Lung (tissue), 12 donors: ENCODE data around the gene ZNF445. TPM values are rescaled to one million over a fixed set of nuclear protein-coding genes. Genes with fewer than 3 reads are reported as not detected.

ENCODE experiments used
- ATAC-seq: fragments of 200-7000 bp; cut with Tn5 transposase; one replicate; pipeline ENCODE4 v1.9.1; 2020; ENCODE audit warnings: moderate number of reproducible peaks; ENCODE audit not compliant: insufficient read depth, low FRiP score
- DNase-seq, 3 donors: peaks; one replicate each; pipeline ENCODE4 v3.0.0-alpha.2; 2013 to 2017
- H3K27ac ChIP-seq, 2 donors: one replicate each; pipeline ENCODE4 v1.5.1; 2013; ENCODE audit warnings: mild to moderate bottlenecking in 2 of 2, moderate library complexity in 2 of 2, control low read depth in 1 of 2, inconsistent platforms in 1 of 2, low read depth in 1 of 2, low read length in 1 of 2
- H3K27me3 ChIP-seq, 3 donors: one replicate each; pipeline ENCODE4 v1.5.1; 2013; ENCODE audit warnings: low read length in 2 of 3; ENCODE audit not compliant: control insufficient read depth in 3 of 3, insufficient read depth in 3 of 3
- H3K36me3 ChIP-seq, 4 donors: one replicate each; pipeline ENCODE4 v1.5.1; 2013; ENCODE audit warnings: low read length in 4 of 4, mild to moderate bottlenecking in 1 of 4, moderate library complexity in 1 of 4; ENCODE audit not compliant: control insufficient read depth in 4 of 4, insufficient read depth in 4 of 4
- H3K4me1 ChIP-seq, 5 donors: one replicate each; pipeline ENCODE4 v1.5.1; 2013; ENCODE audit warnings: low read length in 5 of 5, mild to moderate bottlenecking in 2 of 5, moderate library complexity in 1 of 5; ENCODE audit not compliant: control insufficient read depth in 5 of 5, insufficient read depth in 5 of 5
- H3K4me3 ChIP-seq: one replicate; pipeline ENCODE4 v1.5.1; 2013; ENCODE audit warnings: mild to moderate bottlenecking, control low read depth, moderate library complexity
- H3K9ac ChIP-seq, 2 donors: one replicate each; pipeline ENCODE4 v1.5.1; 2013; ENCODE audit warnings: low read length in 2 of 2, control low read depth in 1 of 2; ENCODE audit not compliant: insufficient read depth in 1 of 2
- H3K9me3 ChIP-seq, 4 donors: one replicate each; pipeline ENCODE4 v1.5.1; 2013; ENCODE audit warnings: low read length in 3 of 4, mild to moderate bottlenecking in 1 of 4, moderate library complexity in 1 of 4; ENCODE audit not compliant: control insufficient read depth in 4 of 4, insufficient read depth in 3 of 4
- CTCF ChIP-seq: IDR thresholded peaks from 2 replicates; pipeline ENCODE4 v1.5.1; 2012; ENCODE audit warnings: mild to moderate bottlenecking; ENCODE audit errors: control extremely low read depth, extremely low read depth
- WGBS, 2 donors: extraction: QIAGEN DNeasy Blood & Tissue Kit; methylation state at CpG; one replicate each; pipeline ENCODE4 v1.1.7; 2013; 5-methylcytosine and 5-hydroxymethylcytosine counted together
- polyA plus RNA-seq, 2 donors: library from polyadenylated mRNA; stranded (reverse); fragments of 200-250 nt; gene quantifications; one replicate each; pipeline ENCODE4 v1.2.1, GENCODE V29; 2013
- total RNA-seq, 2 donors: library from RNA; depleted of rRNA in 1 of 2; stranded (reverse); fragments of >200 nt in 1 of 2; gene quantifications; one replicate each; pipeline ENCODE4 v1.2.1, GENCODE V29; 2014 to 2021
- donor health status: control.
- donor health status: control.
- donor health status: Bipolar disorder and iron deficiency.
- donor health status: healthy.
- donor health status: DM: yes; HTN: yes; CAD: no.

Gene ZNF445
- total and polyA plus RNA-seq, 4 donors, result 2.7 to 23.2 (median 10.1) TPM

GRCh38 chr3:44412365-44412764, 65.1 kb downstream of the ZNF445 start:
- H3K9ac ChIP-seq, result no peak overlapping the region
- 61 to 72% methylated on average over 10 of the region's 10 CpGs for WGBS, 2 donors
- no peaks in the 10 kb centered on the region for H3K27me3 ChIP-seq
- no peak for TF ChIP-seq CTCF
- ATAC-seq (no peak), DNase-seq (no peak)
- H3K4me1 ChIP-seq, result no peaks in the 10 kb centered on the region
- H3K4me3 ChIP-seq, result no peak overlapping the region
- no peak overlapping the region for H3K27ac ChIP-seq
- no peaks in the 10 kb centered on the region for H3K9me3 ChIP-seq
- peaks cover 0 to 5% (median 0%) of the 10 kb centered on the region in 4 donors for H3K36me3 ChIP-seq

- Histone ChIP-seq H3K9ac (no peak overlapping the region), H3K36me3 (peaks cover 0 to 5% (median 0%) of the 10 kb centered on the region in 4 donors), H3K27me3 (no peaks in the 10 kb centered on the region), H3K4me1 (no peaks in the 10 kb centered on the region), H3K27ac (no peak overlapping the region), H3K9me3 (no peaks in the 10 kb centered on the region), H3K4me3 (no peak overlapping the region)
- ATAC-seq, result no peak
- WGBS, 2 donors, result 88 to 94% methylated on average over 11 of the region's 11 CpGs
- no peak for TF ChIP-seq CTCF
- no peak for DNase-seq
These were observed 66.3 kb downstream of the ZNF445 start for GRCh38 chr3:44411031-44411645.

- no peak for TF ChIP-seq CTCF
- no peak for DNase-seq
- Histone ChIP-seq H3K9ac (no peak overlapping the region), H3K4me1 (no peaks in the 10 kb centered on the region), H3K27ac (no peak overlapping the region), H3K9me3 (no peaks in the 10 kb centered on the region), H3K27me3 (no peaks in the 10 kb centered on the region), H3K4me3 (no peak overlapping the region), H3K36me3 (peaks cover 0 to 5% (median 0%) of the 10 kb centered on the region in 4 donors)
- 85 to 97% methylated on average over 4 of the region's 4 CpGs for WGBS, 2 donors
- no peak for ATAC-seq
These were observed 67.6 kb downstream of the ZNF445 start for GRCh38 chr3:44409640-44410410.
